HG03095 (cell line): ENCODE measurements around the gene GAL3ST1.
A peak's percentile ranks its signal among the peaks of the same experiment; 100 is the strongest.
"Not testable (repeated sequence)": the region's sequence is repeated elsewhere in the genome, so short reads cannot be mapped to it uniquely, and the experiment has no call there.

Source experiments
- ATAC-seq: cut with Tn5 transposase; IDR thresholded peaks from one replicate; pipeline ENCODE4 v1.9.1; 2021; ENCODE audit warnings: moderate library complexity; ENCODE audit not compliant: unreplicated experiment

GAL3ST1 gene

DNA sequence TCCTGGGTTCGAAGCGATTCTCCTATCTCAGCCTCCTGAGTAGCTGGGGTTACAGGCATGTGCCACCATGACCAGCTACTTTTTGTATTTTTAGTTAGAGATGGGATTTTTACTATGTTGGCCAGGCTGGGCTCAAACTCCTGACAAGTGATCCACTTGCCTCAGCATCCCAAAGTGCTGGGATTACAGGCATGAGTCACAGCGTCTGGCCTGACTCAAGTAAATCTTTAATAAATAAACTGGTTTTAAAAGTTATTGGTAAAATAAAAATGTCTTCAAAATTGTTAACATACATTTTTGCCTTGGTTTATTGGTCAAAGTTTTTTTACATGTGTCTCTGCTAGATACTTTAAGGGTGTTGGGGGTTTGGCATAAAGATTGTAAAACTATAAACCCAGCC, 24.5 kb upstream of the GAL3ST1 start:
- no peak for ATAC-seq

DNA sequence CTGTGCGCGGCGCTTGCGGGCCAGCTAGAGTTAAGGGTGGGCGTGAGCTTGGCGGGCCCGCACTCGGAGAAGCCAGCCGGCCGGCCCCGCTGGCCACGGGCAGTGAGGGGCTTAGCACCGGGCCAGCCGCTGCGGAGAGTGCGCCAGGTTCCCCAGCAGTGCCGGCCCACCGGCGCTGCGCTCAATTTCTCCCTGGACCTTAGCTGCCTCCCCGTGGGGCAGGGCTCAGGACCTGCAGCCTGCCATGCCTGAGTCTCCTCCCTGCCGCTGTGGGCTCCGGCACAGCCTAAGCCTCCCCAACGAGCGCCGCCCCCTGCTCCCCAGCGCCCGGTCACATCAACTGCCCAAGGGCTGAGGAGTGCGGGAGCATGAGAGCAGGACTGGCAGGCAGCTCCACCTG, 22.4 kb upstream of the GAL3ST1 start:
- no peak for ATAC-seq

DNA sequence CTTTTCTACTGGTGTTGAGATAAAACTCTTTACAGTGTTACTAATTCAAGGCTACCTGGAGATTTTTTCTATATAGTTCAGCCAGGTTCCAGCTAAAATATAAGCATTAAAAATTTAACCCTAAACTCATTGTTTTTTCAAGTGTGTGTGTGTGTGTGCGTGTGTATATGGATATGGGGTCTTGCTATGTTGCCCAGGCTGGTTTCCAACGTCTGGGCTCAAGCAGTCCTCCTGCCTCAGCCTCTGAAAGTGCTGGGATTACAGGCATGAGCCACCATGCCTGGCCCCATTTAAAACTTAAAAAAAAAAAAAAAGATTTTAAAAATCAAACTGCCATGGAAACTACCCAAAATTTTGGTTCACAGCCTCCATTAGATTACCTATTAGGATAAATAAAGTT, 21.7 kb upstream of the GAL3ST1 start:
- no peak for ATAC-seq

GRCh38 chr22:30592360-30592713, 17.9 kb upstream of the GAL3ST1 start:
- not testable (repeated sequence) for ATAC-seq

GRCh38 chr22:30591588-30592359, 17.3 kb upstream of the GAL3ST1 start, which contains the start of gene PES1:
PES1 (minus strand) TSS chr22:30591910; CDS start chr22:30591833, 77 bp downstream.
- peak; percentile 91 for ATAC-seq

- no peak for ATAC-seq
Observed at GRCh38 chr22:30591191-30591587, 16.7 kb upstream of the GAL3ST1 start.

DNA sequence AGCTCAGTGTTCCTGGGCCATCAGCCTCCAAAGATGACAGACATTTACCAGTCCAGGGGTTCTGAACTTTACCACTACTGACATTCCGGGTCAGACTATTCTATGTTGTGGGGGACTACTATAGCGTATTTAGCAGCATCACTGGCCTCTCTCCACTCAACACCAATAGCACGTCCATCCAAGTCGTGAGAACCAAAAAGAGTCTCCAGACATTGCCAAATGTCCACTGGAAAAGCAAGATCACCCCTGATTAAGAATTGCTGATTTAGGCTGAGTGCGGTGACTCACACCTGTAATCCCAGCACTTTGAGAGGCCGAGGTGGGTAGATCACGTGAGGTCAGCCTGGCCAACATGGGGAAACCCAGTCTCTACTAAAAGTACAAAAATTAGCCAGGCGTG, 11.9 kb upstream of the GAL3ST1 start:
- no peak for ATAC-seq

DNA sequence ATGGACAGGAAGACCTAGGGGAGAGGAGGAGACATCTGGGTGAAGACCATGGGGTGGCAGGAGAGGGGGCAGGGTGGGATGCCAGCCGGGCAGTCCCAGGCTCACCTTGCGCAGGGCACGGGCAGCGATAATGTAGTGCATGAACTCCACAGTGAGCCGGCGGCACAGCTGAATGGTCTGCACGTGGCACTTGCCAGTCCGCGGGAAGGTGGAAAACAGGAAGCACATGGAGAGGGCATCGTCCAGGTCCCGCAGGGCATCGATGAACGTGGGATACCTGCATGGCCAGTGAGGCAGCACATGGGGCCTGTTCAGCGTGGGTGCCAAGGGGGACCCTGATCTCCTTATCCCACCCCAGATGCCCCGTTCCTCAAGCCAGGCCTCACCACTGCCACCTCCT, 10.0 kb upstream of the GAL3ST1 start:
- ATAC-seq: no peak

GRCh38 chr22:30582788-30583545, 8.5 kb upstream of the GAL3ST1 start:
- ATAC-seq: no peak

DNA sequence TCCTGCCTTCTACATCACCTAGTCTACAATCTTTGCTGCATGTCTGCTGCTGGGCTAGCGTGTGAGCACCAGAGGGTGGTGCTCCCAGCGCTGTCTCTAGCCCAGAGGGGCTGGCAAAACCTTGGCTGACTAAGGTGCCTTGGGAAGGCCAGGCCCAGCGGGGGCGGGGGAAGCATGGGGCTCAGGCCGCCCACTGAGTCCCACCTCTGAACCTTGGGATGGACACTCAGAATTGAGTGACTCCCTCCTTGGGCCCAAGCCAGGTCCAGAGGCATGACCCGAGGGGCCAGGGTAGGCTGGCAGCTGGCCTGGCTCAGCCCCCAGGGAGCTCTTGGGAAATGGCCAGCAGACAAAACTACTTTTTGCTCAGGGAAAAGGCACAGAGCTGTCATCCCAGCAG, 7.6 kb upstream of the GAL3ST1 start:
- no peak for ATAC-seq

GRCh38 chr22:30580896-30581295, 6.4 kb upstream of the GAL3ST1 start:
- no peak for ATAC-seq

DNA sequence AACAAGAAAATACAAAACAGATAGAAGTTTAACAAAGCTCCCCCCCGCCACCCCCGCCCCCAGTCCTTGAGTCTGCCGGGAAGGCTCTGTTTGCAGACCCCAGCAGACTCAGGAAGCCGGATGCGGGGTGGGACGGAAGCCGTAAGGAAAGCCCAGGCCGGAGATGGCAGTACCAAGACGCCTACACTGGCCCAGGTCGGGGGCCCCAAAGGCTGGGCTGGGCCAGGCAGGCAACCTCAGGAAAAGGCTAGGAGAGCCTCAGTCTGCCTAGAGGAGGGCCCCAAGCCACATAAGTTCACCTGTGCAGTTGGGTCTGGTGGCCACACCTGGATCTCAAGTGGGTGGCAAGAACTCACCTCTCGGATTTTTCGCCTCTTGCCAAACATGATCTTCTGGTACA, 4.0 kb upstream of the GAL3ST1 start:
- ATAC-seq: no peak

- ATAC-seq: no peak
Observed at GRCh38 chr22:30575859-30576258, 1.4 kb upstream of the GAL3ST1 start.

- no peak for ATAC-seq
Observed at GRCh38 chr22:30574997-30575671, 669 bp upstream of the GAL3ST1 start.

- no peak for ATAC-seq
Observed at GRCh38 chr22:30573594-30574094, 821 bp downstream of the GAL3ST1 start.

DNA sequence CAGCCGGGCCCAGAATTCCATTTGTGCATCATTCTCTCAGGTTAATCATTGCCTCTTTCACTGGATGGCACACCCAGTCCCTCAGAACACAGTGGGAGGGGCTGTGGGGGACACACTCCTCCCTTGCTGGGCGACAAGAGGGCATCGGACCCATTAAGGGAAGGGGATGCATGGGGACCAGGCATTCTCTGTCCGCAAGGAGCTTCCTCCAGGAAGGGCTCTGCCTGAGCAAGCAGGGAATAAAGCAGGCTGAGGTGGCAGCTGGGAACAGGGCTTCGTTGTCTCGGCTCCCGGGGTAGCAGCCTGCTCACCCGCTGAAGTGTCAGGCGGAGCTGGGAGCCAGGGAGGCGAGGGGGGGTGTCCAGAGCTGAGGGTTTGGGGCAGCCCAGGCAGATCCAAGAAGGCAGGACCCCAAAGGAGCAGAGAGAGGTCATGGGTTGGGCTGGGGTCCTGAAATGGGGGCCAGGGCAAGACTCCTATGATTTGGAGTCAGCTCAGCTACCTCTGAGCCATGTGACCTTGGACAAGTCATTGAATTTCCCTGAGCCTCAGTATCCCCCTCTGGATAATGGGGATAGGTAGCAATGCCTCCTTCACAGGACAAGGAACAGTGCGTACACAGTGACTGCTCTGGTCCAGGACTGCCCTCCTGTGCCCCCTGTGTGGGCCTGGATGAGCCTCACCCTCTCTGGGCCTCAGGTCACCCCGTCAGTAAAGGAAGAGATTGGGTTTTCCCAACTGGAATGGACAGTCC, 1.4 kb downstream of the GAL3ST1 start:
- ATAC-seq: no peak

GRCh38 chr22:30572210-30572609, 2.3 kb downstream of the GAL3ST1 start:
- ATAC-seq: no peak

- ATAC-seq: no peak
Observed at GRCh38 chr22:30569674-30570202, 4.7 kb downstream of the GAL3ST1 start.

DNA sequence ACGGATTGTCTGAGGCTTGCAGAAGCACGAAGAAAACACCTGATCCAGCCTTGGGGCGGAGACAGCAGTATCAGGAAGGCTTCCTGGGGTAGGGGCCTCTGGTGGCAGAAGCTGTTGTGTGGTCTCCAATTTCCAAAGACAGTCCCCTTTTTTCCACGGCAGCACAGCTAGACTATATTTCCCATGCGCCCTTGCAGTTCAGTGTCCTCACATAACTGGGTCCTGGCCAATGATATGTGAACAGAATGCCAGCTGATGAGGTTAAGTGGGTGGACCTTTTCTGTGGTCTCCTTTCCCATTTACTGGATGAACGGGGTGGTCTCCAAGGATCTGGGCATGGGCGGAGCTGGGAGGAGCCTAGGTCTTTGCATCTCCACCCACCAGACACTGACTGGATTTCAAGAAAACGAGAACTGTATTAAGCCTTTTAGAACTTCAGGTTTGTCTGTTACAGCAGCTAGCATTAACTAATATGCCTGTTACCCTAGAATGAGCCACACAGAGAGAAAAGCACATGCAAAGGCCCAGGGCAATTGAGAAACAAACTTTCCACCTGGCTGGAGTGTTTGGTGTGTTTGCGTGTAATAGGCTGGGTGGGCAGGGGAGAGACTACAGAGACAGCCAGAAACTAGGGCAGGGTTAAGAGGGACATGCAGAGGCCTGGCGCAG, 6.2 kb downstream of the GAL3ST1 start:
- no peak for ATAC-seq

DNA sequence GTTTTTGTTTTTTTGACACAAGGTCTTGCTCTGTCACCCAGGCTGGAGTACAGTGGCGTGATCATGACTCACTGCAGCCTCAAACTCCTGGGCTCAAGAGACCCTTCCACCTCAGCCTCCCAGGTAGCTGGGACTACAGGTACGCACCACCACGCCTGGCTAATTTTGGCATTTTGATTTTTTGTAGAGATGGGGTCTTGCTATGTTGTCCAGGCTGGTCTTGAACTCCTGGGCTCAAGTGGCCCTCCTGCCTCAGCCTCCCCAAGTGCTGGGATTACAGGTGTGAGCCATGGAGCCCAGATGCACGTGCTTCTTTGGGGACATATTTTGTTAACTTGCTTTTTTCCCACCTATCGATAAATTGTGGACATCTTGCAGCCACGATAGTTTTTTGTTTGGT, 7.2 kb downstream of the GAL3ST1 start:
- not testable (repeated sequence) for ATAC-seq
